Cardiac septum (tissue), 1 donor: Measurements from ENCODE around the gene IVNS1ABP. TPM values are rescaled to one million over a fixed set of nuclear protein-coding genes. Genes with fewer than 3 reads are reported as not detected.
"Not testable (repeated sequence)": the region's sequence is repeated elsewhere in the genome, so short reads cannot be mapped to it uniquely, and the experiment has no call there.

Source experiments
- DNase-seq: peaks from one replicate; pipeline ENCODE4 v3.0.0-alpha.2; 2020; ENCODE audit warnings: low spot score
- intact Hi-C: fragments of 100-400 bp; cut with DNase I; formaldehyde crosslinking; loops from one replicate; pipeline ENCODE4 v1.14.0; 2022
- total RNA-seq: library from RNA; stranded (reverse); fragmentation: NEBNext Ultra II Directional; extraction: Animal tissue kit (Norgen Biotek cat#: 25700); gene quantifications from one replicate; pipeline ENCODE4 v1.2.1, GENCODE V29; 2021
- donor health status: DM: no; HTN: no; CAD: no.

IVNS1ABP gene
- total RNA-seq, 1 donor from 2014 or later, result 116 TPM

DNA sequence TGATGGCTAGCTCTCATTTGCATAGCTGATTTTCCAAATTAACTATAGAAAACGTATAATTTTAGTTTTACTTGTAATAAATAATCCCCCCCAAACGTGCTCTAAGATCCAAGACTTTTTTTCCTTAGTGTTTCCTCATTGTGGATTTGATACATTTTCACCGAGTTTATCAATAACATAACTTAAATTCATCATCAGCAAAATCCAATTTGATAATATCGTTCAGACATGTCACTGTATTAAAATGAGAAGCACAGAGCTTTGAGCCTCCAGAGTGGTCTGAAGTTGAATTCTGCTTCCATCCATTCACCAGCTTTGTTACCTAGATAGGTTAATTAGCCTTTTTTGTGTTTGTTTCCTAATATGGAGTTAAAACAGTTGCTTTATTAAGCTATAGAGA, 51.7 kb downstream of the IVNS1ABP start:
- intact Hi-C loops, result no loop called here

DNA sequence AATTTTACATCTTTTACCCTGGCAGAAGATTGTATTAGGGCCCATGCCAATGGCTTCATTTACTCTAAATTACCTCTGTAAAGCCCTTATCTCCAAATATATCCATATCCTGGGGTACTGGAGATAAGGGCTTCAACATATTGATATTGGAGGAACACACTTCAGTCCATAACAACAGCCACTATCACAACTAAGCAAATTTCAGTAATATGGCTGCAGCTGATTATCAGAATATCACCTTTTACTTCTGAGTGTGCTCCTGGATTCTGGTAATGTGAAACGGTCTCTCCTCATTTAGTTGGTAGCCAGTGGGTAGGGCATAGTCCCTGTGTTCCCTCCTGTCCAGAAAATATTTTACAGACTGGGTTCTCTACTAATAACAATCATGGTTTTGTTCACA, 53.3 kb downstream of the IVNS1ABP start:
- intact Hi-C loops, result no loop called here
- no peak for DNase-seq

More for the DNA sequence above, 51.7 kb downstream of the IVNS1ABP start:
- DNase-seq, result no peak

DNA sequence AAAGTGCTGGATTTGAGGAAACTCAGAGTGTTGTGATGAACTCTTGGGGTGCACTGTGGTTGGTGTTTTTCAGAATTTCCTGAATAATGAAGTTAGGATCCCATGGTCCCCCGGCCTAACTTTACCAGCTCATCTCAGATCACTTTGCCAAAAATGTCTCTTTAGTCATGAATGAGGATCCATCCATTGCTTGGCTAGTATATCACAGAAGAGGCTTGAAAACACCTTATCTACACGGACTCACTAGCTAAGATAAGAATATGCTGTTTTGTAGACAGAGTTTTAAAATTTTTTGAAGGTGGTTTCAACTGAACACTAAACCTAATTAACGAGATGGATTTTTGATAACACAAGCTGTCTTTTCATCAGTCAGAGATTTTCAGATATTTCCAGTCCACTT, 53.8 kb downstream of the IVNS1ABP start:
- no peak for DNase-seq
- intact Hi-C loops, result no loop called here

DNA sequence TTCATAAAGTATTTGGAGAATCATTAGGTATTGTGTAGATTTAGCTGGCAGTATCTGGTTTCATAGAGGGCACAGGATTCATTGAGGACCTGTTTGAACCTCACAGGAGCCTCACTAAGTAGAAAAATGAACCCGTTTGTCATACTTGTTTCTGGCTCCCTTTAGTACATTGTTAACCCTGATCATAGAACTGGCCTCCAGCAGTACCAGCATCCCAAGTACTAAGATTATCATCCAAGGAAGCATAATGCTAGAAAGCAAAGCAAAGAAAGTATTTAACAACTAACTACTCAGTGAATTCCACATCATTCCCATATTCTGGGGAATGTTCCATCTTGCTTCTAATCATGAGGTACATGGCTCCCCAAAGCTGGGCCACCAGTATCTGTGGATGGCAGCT, 54.9 kb downstream of the IVNS1ABP start:
- intact Hi-C loops, result no loop called here
- DNase-seq, result no peak

DNA sequence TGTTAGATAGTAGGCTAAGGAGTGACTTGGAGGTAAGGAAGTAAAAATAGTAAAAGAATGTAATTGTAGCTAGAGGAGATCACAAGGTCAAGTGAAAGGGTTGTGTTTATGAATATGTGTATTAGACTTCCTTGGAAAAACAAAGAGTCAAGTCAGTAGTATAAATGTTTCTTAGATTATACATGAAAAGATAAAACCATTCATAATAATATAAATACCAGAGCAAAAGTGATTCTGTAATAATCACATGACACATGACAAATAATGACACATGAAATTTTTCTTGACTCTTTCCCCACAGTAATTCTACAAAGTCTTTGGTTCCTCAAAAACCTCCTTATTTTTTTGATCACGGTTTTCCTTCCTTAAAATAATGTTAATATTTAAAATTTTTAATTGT, 56.4 kb downstream of the IVNS1ABP start:
- intact Hi-C loops, result no loop called here
- DNase-seq, result no peak

DNA sequence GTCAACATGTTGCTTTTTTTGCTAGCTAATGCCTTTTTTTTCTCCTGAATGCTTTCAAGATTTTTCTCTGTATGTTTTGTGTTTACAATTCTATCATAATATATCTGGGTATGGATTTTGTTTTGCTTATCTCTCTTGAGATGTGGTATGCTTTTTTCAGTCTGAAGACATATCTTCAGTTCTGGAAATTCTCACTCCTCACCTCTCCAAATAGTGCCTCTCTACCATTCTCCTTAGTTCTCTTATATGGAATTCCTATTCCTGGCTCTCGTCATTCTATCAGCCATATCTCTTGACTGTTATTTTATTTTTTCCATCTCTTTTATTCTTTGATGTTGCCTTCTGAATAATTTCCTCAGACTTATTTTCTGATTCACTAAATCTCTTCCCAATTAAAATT, 58.4 kb downstream of the IVNS1ABP start:
- intact Hi-C loops, result no loop called here
- no peak for DNase-seq

DNA sequence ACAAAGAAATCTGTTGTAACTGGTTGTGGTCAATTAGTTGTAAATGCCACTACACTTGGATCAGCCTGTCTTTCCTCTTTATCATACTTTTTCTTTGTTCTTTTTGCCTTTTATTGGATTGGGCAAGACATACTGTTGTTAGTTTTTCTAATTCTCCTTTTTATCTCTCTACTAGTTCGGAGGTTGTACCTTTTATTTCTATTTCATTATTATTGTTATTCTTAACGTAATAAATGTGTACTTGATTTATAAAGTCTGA, 59.2 kb downstream of the IVNS1ABP start:
- intact Hi-C loops, result no loop called here
- DNase-seq, result no peak

DNA sequence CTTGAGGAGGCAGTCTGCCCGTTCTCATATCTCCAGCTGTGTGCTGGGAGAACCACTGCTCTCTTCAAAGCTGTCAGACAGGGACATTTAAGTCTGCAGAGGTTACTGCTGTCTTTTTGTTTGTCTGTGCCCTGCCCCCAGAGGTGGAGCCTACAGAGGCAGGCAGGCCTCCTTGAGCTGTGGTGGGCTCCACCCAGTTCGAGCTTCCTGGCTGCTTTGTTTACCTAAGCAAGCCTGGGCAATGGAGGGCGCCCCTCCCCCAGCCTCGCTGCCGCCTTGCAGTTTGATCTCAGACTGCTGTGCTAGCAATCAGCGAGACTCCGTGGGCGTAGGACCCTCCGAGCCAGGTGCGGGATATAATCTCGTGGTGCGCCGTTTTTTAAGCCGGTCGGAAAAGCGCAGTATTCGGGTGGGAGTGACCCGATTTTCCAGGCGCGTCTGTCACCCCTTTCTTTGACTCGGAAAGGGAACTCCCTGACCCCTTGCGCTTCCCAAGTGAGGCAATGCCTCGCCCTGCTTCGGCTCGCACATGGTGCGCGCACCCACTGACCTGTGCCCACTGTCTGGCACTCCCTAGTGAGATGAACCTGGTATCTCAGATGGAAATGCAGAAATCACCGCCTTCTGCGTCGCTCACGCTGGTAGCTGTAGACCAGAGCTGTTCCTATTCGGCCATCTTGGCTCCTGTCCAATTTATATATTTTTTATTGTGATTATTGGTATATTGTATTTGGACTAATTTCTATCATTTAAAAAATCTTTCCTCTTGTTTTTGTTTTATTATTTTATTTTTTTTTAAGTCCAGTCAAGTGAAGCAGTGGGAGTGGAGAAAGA, 59.7 kb downstream of the IVNS1ABP start:
- DNase-seq, intact Hi-C loops: not testable (repeated sequence)

DNA sequence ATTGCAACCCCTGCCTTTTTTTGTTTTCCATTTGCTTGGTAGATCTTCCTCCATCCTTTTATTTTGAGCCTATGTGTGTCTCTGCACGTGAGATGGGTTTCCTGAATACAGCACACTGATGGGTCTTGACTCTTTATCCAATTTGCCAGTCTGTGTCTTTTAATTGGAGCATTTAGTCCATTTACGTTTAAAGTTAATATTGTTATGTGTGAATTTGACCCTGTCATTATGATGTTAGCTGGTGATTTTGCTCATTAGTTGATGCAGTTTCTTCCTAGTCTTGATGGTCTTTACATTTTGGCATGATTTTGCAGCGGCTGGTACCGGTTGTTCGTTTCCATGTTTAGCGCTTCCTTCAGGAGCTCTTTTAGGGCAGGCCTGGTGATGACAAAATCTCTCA, 61.4 kb downstream of the IVNS1ABP start:
- intact Hi-C loops, DNase-seq: not testable (repeated sequence)

DNA sequence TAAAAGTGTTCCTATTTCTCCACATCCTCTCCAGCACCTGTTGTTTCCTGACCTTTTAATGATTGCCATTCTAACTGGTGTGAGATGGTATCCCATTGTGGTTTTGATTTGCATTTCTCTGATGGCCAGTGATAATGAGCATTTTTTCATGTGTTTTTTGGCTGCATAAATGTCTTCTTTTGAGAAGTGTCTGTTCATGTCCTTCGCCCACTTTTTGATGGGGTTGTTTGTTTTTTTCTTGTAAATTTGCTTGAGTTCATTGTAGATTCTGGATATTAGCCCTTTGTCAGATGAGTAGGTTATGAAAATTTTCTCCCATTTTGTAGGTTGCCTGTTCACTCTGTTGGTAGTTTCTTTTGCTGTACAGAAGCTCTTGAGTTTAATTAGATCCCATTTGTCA, 64.6 kb downstream of the IVNS1ABP start:
- DNase-seq, intact Hi-C loops: not testable (repeated sequence)

DNA sequence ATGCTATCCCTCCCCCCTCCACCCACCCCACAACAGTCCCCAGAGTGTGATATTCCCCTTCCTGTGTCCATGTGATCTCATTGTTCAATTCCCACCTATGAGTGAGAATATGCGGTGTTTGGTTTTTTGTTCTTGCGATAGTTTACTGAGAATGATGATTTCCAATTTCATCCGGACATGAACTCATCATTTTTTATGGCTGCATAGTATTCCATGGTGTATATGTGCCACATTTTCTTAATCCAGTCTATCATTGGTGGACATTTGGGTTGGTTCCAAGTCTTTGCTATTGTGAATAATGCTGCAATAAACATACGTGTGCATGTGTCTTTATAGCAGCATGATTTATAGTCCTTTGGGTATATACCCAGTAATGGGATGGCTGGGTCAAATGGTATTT, 65.1 kb downstream of the IVNS1ABP start:
- intact Hi-C loops, DNase-seq: not testable (repeated sequence)

DNA sequence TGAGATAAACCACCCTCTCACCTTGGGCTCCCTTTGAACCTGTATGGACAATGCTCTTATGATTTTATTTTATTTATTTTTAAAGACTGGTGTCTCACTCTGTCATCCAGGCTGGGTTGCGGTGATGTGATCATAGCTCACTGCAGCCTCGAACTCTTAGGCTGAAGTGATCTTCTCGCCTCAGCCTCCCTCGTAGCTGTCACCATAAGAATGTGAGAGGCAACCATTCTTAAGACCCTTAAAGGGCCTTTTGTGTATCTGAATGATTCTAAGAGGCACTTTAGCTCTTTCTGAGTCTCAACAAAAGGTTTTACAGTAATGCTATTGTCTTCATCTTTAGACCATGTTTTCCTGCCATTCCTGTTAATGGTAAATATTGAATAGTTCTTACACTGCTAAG, 67.0 kb downstream of the IVNS1ABP start:
- intact Hi-C loops, result no loop called here
- DNase-seq, result no peak

DNA sequence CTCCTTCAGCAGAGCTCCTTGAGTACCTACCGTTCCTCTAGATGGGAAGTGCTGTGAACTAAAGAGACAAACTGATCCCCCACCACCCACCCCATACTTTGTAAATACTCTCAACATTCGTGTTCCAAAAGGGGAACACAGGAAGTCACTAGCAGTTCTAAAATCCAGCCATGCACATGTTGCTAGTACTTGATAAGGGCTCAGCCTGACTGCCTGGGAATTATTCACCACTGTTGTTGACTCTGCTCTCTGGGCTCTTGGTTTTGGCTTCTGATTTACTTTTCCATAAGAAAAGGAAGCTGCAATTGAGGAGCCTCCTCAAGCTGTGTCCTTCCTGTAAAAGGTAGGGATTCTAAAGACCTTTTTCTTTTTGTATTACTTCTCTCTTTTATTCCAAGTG, 67.5 kb downstream of the IVNS1ABP start:
- intact Hi-C loops, result no loop called here
- no peak for DNase-seq

Other genes with a start within 250 kb of the IVNS1ABP start
- 20.6 TPM for gene TRMT1L, start 160.3 kb downstream of the IVNS1ABP start, total RNA-seq
- gene SWT1, start 160.1 kb downstream of the IVNS1ABP start, total RNA-seq, result 5.3 TPM